ENCODE results near the gene MED12. TPM values are rescaled to one million over a fixed set of nuclear protein-coding genes. Genes with fewer than 3 reads are reported as not detected.

MED12 gene
- total RNA-seq, 3 donors from 2014 or later: 32.1 to 34.7 (median 33.9) TPM

DNA sequence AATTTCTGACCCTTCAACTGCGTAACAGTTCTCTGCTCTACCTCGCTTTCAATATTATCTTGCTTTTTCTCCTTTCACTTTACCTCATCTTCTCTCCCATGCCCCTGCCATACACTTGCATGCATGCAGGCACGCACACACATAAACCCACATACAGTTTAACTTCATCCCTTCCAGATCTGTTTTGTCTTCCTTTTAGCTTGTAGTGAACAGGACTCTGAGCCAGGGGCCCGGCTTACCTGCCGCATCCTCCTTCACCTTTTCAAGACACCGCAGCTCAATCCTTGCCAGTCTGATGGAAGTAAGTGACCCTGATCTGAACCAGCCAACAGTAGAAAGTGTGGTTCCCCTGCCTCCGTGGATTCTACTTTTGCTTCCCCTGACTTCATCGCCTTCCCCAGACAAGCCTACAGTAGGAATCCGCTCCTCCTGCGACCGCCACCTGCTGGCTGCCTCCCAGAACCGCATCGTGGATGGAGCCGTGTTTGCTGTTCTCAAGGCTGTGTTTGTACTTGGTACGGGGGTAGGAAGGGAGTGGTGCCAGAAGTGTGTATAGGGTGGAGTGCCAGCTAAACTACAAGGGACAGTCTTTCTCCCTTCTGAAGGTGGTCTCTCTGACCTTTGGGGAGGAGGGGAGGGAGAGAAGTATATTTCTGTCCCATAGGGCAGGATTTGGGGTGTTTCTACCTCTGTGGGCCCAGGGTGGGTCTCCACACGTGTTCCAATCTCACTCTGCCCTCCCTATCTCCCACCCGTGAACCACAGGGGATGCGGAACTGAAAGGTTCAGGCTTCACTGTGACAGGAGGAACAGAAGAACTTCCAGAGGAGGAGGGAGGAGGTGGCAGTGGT is 10.7 kb downstream of the MED12 start:
- TF ChIP-seq POLR2AphosphoS5 (IDR thresholded peaks at IDR 0.05) (no peak), POLR2A (IDR thresholded peaks at IDR 0.05) (no peak)
- TF ChIP-seq, protein P1, sequence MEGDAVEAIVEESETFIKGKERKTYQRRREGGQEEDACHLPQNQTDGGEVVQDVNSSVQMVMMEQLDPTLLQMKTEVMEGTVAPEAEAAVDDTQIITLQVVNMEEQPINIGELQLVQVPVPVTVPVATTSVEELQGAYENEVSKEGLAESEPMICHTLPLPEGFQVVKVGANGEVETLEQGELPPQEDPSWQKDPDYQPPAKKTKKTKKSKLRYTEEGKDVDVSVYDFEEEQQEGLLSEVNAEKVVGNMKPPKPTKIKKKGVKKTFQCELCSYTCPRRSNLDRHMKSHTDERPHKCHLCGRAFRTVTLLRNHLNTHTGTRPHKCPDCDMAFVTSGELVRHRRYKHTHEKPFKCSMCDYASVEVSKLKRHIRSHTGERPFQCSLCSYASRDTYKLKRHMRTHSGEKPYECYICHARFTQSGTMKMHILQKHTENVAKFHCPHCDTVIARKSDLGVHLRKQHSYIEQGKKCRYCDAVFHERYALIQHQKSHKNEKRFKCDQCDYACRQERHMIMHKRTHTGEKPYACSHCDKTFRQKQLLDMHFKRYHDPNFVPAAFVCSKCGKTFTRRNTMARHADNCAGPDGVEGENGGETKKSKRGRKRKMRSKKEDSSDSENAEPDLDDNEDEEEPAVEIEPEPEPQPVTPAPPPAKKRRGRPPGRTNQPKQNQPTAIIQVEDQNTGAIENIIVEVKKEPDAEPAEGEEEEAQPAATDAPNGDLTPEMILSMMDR (IDR thresholded peaks at IDR 0.05): peak; percentile 41 to 59 (median 47)
- Histone ChIP-seq H3K27me3 (peaks cover 0 to 27% of the 10 kb centered on the region in 2 donors), H3K9me3 (no peaks in the 10 kb centered on the region), H3K27ac (peak overlapping the region; percentile 5 to 35), H3K4me3 (no peak overlapping the region), H3K4me1 (no peaks in the 10 kb centered on the region), H3K36me3 (no peaks in the 10 kb centered on the region)
- DNase-seq (ENCODE audit: low spot score in 2 of 2): peak; percentile 52 to 62
- intact Hi-C loops (cut with DNase I; ENCODE audit: low total_unique reads): no loop called here

DNA sequence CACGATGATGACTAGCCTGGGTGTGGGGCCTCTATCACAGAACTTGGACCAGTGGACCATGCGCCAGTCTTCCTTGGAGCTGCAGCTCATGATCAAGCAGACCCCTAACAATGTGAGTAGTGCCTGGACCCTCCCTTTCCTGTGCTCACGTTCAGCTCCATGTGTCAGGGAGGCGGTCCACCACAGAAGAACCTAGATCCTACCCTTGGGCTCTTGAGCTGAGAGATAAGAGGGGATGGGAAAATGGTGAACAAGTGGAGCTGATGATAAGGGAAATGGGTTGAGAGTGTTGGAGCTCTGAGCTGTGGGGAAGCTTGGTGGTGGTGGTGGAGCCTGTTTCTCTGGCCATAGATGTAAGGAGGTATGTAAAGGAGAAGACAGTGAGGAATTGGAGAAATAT is 13.1 kb downstream of the MED12 start:
- no peak overlapping the region for H3K27ac ChIP-seq
- no peak for DNase-seq (ENCODE audit: low spot score in 2 of 2)
- no peaks in the 10 kb centered on the region for H3K4me1 ChIP-seq
- no peak overlapping the region for H3K4me3 ChIP-seq
- H3K36me3 ChIP-seq: no peaks in the 10 kb centered on the region
- intact Hi-C loops (cut with DNase I; ENCODE audit: low total_unique reads): no loop called here
- no peak for TF ChIP-seq POLR2AphosphoS5 (IDR thresholded peaks at IDR 0.05)
- TF ChIP-seq, protein P1 (IDR thresholded peaks at IDR 0.05): no peak
- no peak for TF ChIP-seq POLR2A (IDR thresholded peaks at IDR 0.05)
- H3K27me3 ChIP-seq: peaks cover 0 to 29% of the 10 kb centered on the region in 2 donors
- no peaks in the 10 kb centered on the region for H3K9me3 ChIP-seq

DNA sequence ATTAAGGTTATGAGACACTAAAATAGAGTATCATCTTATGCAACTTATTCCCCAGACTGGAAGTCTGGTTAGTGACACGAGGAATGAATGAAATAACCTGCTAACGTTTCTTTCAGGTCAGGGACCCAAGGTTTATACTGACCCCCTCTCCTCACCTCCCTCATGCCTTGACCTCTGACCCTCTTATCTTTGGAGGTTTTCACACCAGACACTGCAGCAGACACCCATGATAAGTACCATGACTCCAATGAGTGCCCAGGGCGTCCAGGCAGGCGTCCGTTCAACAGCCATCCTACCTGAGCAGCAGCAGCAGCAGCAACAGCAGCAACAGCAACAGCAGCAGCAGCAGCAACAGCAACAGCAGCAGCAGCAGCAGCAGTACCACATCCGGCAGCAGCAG is 22.0 kb downstream of the MED12 start:
- H3K4me1 ChIP-seq: peaks cover 0 to 3% of the 10 kb centered on the region in 2 donors
- no peak for DNase-seq (ENCODE audit: low spot score in 2 of 2)
- no peak overlapping the region for H3K4me3 ChIP-seq
- H3K36me3 ChIP-seq: no peaks in the 10 kb centered on the region
- H3K27ac ChIP-seq: no peak overlapping the region
- no peaks in the 10 kb centered on the region for H3K9me3 ChIP-seq
- no peak for TF ChIP-seq POLR2A (IDR thresholded peaks at IDR 0.05)
- no peak for TF ChIP-seq POLR2AphosphoS5 (IDR thresholded peaks at IDR 0.05)
- TF ChIP-seq, protein P1 (IDR thresholded peaks at IDR 0.05): no peak
- peaks cover 0 to 60% of the 10 kb centered on the region in 2 donors for H3K27me3 ChIP-seq
- intact Hi-C loops (cut with DNase I; ENCODE audit: low total_unique reads): no loop called here

DNA sequence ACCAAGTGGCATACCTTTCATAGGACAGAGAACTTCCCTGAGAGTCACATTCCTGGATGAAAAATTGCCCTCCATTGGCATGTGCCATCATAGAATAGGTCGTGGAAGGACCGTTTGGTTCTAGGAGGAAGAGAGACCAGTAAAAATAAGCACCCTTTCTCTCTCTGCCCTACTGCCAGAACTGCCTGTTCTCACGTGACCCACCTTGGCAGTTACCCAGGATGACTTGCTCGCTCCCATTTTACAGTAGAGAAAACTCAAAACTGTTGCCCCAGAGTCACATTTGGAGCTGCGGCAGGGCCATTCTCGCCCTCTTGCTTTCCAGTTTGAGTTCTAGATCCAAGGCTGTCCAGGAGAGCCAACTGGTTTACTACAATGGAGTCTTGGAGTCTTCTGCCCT is 25.1 kb downstream of the MED12 start:
- Histone ChIP-seq H3K9me3 (no peaks in the 10 kb centered on the region), H3K27me3 (peaks cover 0 to 61% of the 10 kb centered on the region in 2 donors), H3K36me3 (no peaks in the 10 kb centered on the region), H3K27ac (no peak overlapping the region), H3K4me3 (no peak overlapping the region), H3K4me1 (peaks cover 0 to 3% of the 10 kb centered on the region in 2 donors)
- TF ChIP-seq POLR2AphosphoS5 (IDR thresholded peaks at IDR 0.05): no peak
- TF ChIP-seq, protein P1 (IDR thresholded peaks at IDR 0.05): no peak
- no peak for TF ChIP-seq POLR2A (IDR thresholded peaks at IDR 0.05)
- DNase-seq (ENCODE audit: low spot score in 2 of 2): no peak
- intact Hi-C loops (cut with DNase I; ENCODE audit: low total_unique reads): no loop called here

DNA sequence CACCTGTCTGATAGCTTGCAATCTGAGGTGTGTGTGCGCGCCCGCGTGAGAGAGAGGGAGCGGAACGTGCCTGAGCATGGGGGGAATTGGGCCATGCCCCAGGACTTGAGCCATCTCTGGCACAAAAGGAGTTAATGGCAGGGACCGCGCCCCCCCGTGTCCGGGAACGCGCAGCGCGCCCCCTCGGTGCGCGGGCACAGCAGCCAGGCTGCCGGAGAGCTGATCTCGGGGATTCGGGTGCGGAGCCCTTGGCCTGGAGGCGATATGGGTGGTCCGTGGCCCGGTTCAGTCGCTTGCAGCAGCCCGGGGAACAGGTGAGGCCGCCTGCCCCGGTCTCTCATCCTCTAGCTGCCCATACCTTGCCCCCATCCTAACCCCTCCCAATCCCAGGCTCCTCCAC is 26.3 kb downstream of the MED12 start, which contains the start of gene NLGN3:
Gene NLGN3, plus strand, starts transcription at position 191 of the 400 bp plus-strand sequence. CDS start 2,909 bp downstream, outside the sequence.
- no peak within 1 kb of the TSS for H3K27ac ChIP-seq
- TF ChIP-seq, protein P1 (IDR thresholded peaks at IDR 0.05): no peak
- no peak for TF ChIP-seq POLR2AphosphoS5 (IDR thresholded peaks at IDR 0.05)
- no peak for TF ChIP-seq POLR2A (IDR thresholded peaks at IDR 0.05)
- H3K4me3 ChIP-seq: peak within 1 kb of the TSS; percentile 17 to 52 (median 34)

More for the DNA sequence above, 26.3 kb downstream of the MED12 start, which contains the start of gene NLGN3:
- intact Hi-C loops (cut with DNase I; ENCODE audit: low total_unique reads): no loop called here
- H3K9me3 ChIP-seq: no peaks in the 10 kb centered on the region
- H3K36me3 ChIP-seq: no peaks in the 10 kb centered on the region
- H3K4me1 ChIP-seq: peaks cover 0 to 3% of the 10 kb centered on the region in 2 donors
- H3K27me3 ChIP-seq: peaks cover 0 to 66% of the 10 kb centered on the region in 2 donors
- no peak for DNase-seq (ENCODE audit: low spot score in 2 of 2)

All from breast epithelium (tissue), 4 donors.